Cardiac septum (tissue), 1 donor: Measurements from ENCODE around the gene TEFM. TPM values are rescaled to one million over a fixed set of nuclear protein-coding genes. Genes with fewer than 3 reads are reported as not detected.

Experiments
- total RNA-seq: library from RNA; stranded (reverse); fragmentation: NEBNext Ultra II Directional; extraction: Animal tissue kit (Norgen Biotek cat#: 25700); gene quantifications from one replicate; pipeline ENCODE4 v1.2.1, GENCODE V29; 2021
- donor health status: DM: no; HTN: no; CAD: no.

Gene TEFM
- total RNA-seq, 1 donor from 2014 or later, result 12.0 TPM

Other genes with a start within 250 kb of the TEFM start
- 5.1 TPM for gene CRLF3, start 81.5 kb downstream of the TEFM start, total RNA-seq
- gene ATAD5, start 74.3 kb downstream of the TEFM start, total RNA-seq, result 0.48 TPM
- 6.8 TPM for gene ADAP2, start 15.7 kb upstream of the TEFM start, total RNA-seq
- gene RNF135, start 64.8 kb upstream of the TEFM start, total RNA-seq, result 4.8 TPM
- gene NF1, start 188.7 kb upstream of the TEFM start, total RNA-seq, result 53.6 TPM